ENCODE measurements around the gene NCOA3.

The NCOA3 gene

GRCh38 chr20:47629907-47630306, 128.2 kb downstream of the NCOA3 start:
- no peak for DNase-seq (ENCODE audit: low read depth in 3 of 3)

GRCh38 chr20:47631078-47631477, 129.4 kb downstream of the NCOA3 start:
- no peak for DNase-seq (ENCODE audit: low read depth in 3 of 3)

GRCh38 chr20:47635256-47635655, 133.6 kb downstream of the NCOA3 start:
- no peak for DNase-seq (ENCODE audit: low read depth in 3 of 3)

DNA sequence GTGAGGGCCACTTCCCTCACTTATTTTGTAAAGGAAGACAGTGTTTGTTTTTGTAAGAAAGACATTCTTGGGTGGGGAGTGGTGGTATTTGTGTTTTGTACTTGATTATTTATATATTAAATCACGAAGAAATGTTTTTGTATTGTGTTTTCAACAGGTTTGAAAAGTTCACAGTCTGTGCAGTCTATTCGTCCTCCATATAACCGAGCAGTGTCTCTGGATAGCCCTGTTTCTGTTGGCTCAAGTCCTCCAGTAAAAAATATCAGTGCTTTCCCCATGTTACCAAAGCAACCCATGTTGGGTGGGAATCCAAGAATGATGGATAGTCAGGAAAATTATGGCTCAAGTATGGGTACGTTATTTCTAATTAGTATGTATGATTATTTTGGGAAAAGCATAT, 137.2 kb downstream of the NCOA3 start:
- DNase-seq (ENCODE audit: low read depth in 3 of 3), result no peak

GRCh38 chr20:47642118-47642517, 140.4 kb downstream of the NCOA3 start:
- no peak for DNase-seq (ENCODE audit: low read depth in 3 of 3)

- DNase-seq (ENCODE audit: low read depth in 3 of 3), result no peak
These were observed 140.9 kb downstream of the NCOA3 start for GRCh38 chr20:47642624-47643023.

DNA sequence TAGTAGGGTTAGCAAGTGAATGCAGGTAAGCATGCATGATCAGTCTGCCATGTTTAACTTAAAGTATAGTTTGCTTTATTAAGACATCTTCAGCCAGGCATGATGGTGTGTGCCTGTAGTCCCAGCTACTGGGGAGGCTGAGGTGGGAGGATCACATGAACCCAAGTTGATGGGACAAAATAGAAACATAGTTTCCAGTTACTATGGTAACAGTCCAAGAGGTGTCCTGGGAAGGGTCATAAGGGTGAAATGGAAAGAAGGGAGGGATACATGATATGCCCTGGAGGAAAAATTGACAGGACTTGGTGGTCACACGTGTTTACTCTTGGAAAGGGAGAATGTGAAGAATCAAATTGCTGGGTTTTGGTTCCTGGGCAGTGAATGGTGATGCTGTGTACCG, 143.9 kb downstream of the NCOA3 start:
- no peak for DNase-seq (ENCODE audit: low read depth in 3 of 3)

DNA sequence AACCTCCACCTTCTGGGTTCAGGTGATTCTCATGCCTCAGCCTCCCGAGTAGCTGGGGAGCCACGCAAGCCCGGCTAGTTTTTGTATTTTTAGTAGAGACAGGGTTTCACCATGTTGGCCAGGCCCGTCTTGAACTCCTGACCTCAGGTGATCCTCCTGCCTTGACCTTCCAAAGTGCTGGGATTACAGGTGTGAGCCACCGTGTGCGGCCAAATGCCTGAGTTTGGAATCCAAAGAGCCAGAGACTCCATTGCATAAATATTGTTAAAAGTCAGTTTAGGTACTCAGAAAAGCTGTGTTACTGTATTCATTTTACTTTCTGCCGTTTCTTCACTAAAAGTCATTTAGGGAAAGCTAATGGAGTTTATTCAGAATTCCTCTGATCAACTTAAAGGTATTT, 146.3 kb downstream of the NCOA3 start:
- DNase-seq (ENCODE audit: low read depth in 3 of 3), result no peak

GRCh38 chr20:47648943-47649342, 147.3 kb downstream of the NCOA3 start:
- DNase-seq (ENCODE audit: low read depth in 3 of 3), result no peak

DNA sequence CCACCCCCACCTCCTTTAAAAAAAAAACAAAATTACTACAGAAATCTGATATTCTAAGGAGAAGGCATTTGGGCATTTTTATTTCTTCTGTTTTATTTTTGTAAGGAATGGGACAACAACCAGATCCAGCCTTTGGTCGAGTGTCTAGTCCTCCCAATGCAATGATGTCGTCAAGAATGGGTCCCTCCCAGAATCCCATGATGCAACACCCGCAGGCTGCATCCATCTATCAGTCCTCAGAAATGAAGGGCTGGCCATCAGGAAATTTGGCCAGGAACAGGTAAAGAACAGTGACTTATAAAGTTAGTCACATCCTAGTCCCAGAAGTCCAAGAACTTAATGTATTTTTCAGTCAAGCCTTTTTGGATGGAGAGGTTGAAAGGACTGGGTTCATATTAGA, 150.6 kb downstream of the NCOA3 start:
- no peak for DNase-seq (ENCODE audit: low read depth in 3 of 3)

GRCh38 chr20:47652794-47653193, 151.1 kb downstream of the NCOA3 start:
- no peak for DNase-seq (ENCODE audit: low read depth in 3 of 3)

DNA sequence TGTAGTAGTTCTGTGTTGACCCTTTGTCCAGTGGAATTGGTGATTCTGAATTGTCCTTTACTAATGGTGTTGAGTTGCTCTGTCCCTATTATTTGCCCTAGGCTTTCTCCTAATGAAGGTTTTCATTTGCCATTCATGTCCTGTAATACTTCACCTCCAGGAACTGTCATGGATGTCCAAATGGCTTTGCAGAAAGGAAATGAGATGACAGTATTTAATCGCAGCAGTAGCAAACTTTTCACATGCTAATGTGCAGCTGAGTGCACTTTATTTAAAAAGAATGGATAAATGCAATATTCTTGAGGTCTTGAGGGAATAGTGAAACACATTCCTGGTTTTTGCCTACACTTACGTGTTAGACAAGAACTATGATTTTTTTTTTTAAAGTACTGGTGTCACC, 152.2 kb downstream of the NCOA3 start:
- DNase-seq (ENCODE audit: low read depth in 3 of 3), result no peak

DNA sequence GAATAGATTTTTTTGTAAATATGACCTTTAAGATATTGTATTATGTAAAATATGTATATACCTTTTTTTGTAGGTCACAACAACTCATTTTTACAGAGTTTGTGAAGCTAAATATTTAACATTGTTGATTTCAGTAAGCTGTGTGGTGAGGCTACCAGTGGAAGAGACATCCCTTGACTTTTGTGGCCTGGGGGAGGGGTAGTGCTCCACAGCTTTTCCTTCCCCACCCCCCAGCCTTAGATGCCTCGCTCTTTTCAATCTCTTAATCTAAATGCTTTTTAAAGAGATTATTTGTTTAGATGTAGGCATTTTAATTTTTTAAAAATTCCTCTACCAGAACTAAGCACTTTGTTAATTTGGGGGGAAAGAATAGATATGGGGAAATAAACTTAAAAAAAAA, 152.7 kb downstream of the NCOA3 start:
- no peak for DNase-seq (ENCODE audit: low read depth in 3 of 3)

DNA sequence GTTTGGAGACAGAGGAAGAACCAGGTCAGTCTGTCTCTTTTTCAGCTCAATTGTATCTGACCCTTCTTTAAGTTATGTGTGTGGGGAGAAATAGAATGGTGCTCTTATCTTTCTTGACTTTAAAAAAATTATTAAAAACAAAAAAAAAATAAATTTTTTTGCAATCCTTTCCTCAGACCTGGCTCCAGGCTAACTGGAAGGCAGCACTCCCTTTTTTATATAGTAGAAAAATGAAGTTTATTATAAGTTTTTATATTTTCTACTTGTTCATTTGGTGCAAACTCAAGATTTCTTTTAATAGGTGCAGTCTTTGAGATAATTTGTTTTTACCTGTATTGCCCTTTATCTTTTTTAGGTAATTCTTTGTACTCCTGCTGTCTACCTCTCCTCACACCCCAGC, 153.9 kb downstream of the NCOA3 start:
- DNase-seq (ENCODE audit: low read depth in 3 of 3), result no peak

DNA sequence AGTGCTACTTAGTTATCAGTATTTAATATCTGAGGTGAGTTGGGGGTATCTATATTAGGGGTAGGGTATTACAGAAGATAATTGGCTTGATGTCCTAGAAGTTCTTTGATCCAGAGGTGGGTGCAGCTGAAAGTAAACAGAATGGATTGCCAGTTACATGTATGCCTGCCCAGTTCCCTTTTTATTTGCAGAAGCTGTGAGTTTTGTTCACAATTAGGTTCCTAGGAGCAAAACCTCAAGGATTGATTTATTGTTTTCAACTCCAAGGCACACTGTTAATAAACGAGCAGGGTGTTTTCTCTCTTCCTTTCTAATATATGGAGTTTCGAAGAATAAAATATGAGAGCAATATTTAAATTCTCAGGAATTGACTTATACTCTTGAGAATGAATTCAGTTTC, 154.6 kb downstream of the NCOA3 start:
- no peak for DNase-seq (ENCODE audit: low read depth in 3 of 3)

- no peak for DNase-seq (ENCODE audit: low read depth in 3 of 3)
These were observed 158.4 kb downstream of the NCOA3 start for GRCh38 chr20:47659904-47660601.

DNA sequence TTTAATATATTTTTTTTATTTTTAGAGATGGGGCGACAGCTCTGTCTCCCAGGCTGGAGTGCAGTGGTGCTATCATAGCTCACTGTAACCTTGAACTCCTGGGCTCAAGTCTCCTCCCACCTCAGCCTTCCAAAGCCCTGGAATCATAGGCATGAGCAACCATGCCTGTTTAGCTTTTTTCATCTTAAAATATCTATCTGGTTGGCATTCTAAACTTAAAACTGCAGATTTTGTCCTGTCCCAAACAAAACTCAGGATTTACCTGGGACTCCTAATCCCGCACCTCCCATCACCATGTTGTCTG, 158.9 kb downstream of the NCOA3 start:
- no peak for DNase-seq (ENCODE audit: low read depth in 3 of 3)

GRCh38 chr20:47660983-47661700, 159.5 kb downstream of the NCOA3 start:
- DNase-seq (ENCODE audit: low read depth in 3 of 3), result no peak

GRCh38 chr20:47661714-47662113, 160.0 kb downstream of the NCOA3 start:
- no peak for DNase-seq (ENCODE audit: low read depth in 3 of 3)

- no peak for DNase-seq (ENCODE audit: low read depth in 3 of 3)
These were observed 161.0 kb downstream of the NCOA3 start for GRCh38 chr20:47662483-47663353.

DNA sequence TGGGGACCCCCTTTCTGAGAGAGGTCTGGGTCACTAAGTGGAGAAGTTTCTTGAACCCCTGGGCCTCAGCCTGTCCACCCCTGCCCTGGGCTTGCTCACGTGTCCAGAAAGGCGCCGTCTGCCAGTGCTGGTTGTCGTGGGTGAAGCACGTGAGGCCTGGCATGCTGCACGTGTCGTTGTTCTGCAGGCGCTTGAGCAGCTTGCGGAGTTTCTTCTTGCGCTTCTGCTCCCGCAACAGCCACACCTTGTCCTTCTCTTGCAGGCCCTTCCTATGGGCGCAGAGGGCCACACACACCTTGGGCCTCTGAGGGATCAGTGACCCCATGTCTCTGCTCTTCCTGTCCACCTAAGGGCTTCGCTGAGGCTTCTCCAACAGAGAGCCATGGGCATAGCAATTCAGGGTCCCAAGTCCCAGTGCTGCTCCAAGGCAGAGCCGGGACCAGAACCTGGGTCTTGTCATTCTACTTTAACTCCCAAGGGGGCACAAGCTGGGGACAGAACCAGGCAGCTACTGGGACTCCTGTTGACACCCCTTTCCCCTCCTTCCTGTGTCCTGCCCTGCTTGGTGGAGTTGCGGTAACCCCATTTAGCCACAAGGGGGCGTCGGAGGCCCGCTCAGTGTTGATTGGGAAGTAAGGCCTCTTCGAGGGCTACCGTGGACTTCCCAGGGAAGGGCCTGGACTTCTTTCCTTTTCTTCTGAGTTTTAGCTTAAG, 161.8 kb downstream of the NCOA3 start:
- DNase-seq (ENCODE audit: low read depth in 3 of 3), result peak; percentile 41 to 48 (median 47)

GRCh38 chr20:47664068-47664437, 162.4 kb downstream of the NCOA3 start:
- DNase-seq (ENCODE audit: low read depth in 3 of 3), result no peak

Measured in stimulated activated CD4-positive, alpha-beta T cell treated with anti-CD3 and anti-CD28 coated beads, TNF-alpha, amount 100 ng/mL, for 4 hours (primary cell).